MCF 10A (cell line): ENCODE data around the gene APBA2. TPM values are rescaled to one million over a fixed set of nuclear protein-coding genes. Genes with fewer than 3 reads are reported as not detected.

Experiments used
- BruUV-seq: library from RNA; stranded (reverse); fragments of 400-500 nt; replicated peaks from 2 replicates; lab custom pipeline; 2021; lab: Mats Ljungman, UMichigan
- CTCF ChIA-PET: fragments of 300-600 bp; sonication (Branson Sonifier 250); formaldehyde crosslinking; extraction: SDS; loops from one replicate; lab custom pipeline; 2021; ENCODE audit warnings: antibody characterized with exemption, inconsistent platforms; lab: Yijun Ruan, JAX
- POLR2A ChIA-PET: fragments of 300-600, 350-650 bp; sonication (Branson Sonifier 250); formaldehyde crosslinking; extraction: SDS; loops from one replicate; lab custom pipeline; 2020; ENCODE audit warnings: antibody characterized with exemption, inconsistent platforms; lab: Yijun Ruan, JAX
- DNase-seq: peaks from one replicate; pipeline ENCODE4 v3.0.0-alpha.2; 2018; ENCODE audit not compliant: unreplicated experiment
- H3K27ac Mint-ChIP-seq: one replicate; pipeline ENCODE4 v1.8.0; 2022; ENCODE audit warnings: mild to moderate bottlenecking, low read depth, mixed read lengths; ENCODE audit not compliant: unreplicated experiment
- H3K27me3 Mint-ChIP-seq: one replicate; pipeline ENCODE4 v1.8.0; 2022; ENCODE audit warnings: mixed read lengths; ENCODE audit not compliant: insufficient read depth, unreplicated experiment
- H3K36me3 Mint-ChIP-seq: one replicate; pipeline ENCODE4 v1.8.0; 2022; ENCODE audit warnings: mild to moderate bottlenecking, moderate library complexity, mixed read lengths; ENCODE audit not compliant: insufficient read depth, unreplicated experiment
- H3K4me1 Mint-ChIP-seq: one replicate; pipeline ENCODE4 v1.8.0; 2022; ENCODE audit warnings: mixed read lengths; ENCODE audit not compliant: insufficient read depth, unreplicated experiment
- H3K4me3 Mint-ChIP-seq: one replicate; pipeline ENCODE4 v1.8.0; 2022; ENCODE audit warnings: mild to moderate bottlenecking, moderate library complexity, mixed read lengths; ENCODE audit not compliant: unreplicated experiment
- H3K9me3 Mint-ChIP-seq: one replicate; pipeline ENCODE4 v1.8.0; 2022; ENCODE audit warnings: mixed read lengths; ENCODE audit not compliant: unreplicated experiment
- CTCF ChIP-seq: fragments of 200-600 bp; IDR thresholded peaks from one replicate; pipeline ENCODE4 v1.8.0; 2022; ENCODE audit warnings: antibody characterized with exemption, mild to moderate bottlenecking; ENCODE audit not compliant: unreplicated experiment
- intact Hi-C: fragments of 100-400 bp; cut with micrococcal nuclease; formaldehyde crosslinking; loops from 2 replicates; pipeline ENCODE4 v1.14.1; 2022
- total RNA-seq: library from RNA; stranded (reverse); gene quantifications from 2 replicates; pipeline ENCODE4 v1.2.3, GENCODE V29; 2022

Gene APBA2
- total RNA-seq, 1 experiment from 2014 or later = not detected

GRCh38 chr15:29083161-29083560, 197.4 kb downstream of the APBA2 start:
- POLR2A ChIA-PET = no interaction called here
- peaks cover 15% of the 10 kb centered on the region for H3K9me3 Mint-ChIP-seq
- CTCF ChIA-PET = interaction anchor here (1.8 to 3.3 kb wide), 2 partner anchors 8 to 19 kb away, joined by 9 to 20 read pairs; no protein-coding TSS in a partner anchor
- intact Hi-C loops = no loop called here
- H3K27me3 Mint-ChIP-seq = no peaks in the 10 kb centered on the region
- no peaks in the 10 kb centered on the region for H3K36me3 Mint-ChIP-seq
- DNase-seq = no peak
- BruUV-seq = no TSS peak
- no peaks in the 10 kb centered on the region for H3K4me1 Mint-ChIP-seq
- H3K4me3 Mint-ChIP-seq = no peak overlapping the region
- no peak overlapping the region for H3K27ac Mint-ChIP-seq
- TF ChIP-seq CTCF = no peak

GRCh38 chr15:29083858-29084257, 198.1 kb downstream of the APBA2 start:
- intact Hi-C loops = no loop called here

GRCh38 chr15:29086001-29086400, 200.2 kb downstream of the APBA2 start:
- H3K9me3 Mint-ChIP-seq = peaks cover 15% of the 10 kb centered on the region
- no peak for DNase-seq
- H3K36me3 Mint-ChIP-seq = no peaks in the 10 kb centered on the region
- no peak for TF ChIP-seq CTCF
- H3K27ac Mint-ChIP-seq = no peak overlapping the region
- no peaks in the 10 kb centered on the region for H3K4me1 Mint-ChIP-seq
- BruUV-seq = no TSS peak
- H3K27me3 Mint-ChIP-seq = no peaks in the 10 kb centered on the region
- CTCF ChIA-PET = interaction anchor here (0.6 kb wide), 1 partner anchor 16 kb away, joined by 3 read pairs; no protein-coding TSS in a partner anchor
- no peak overlapping the region for H3K4me3 Mint-ChIP-seq
- POLR2A ChIA-PET = no interaction called here
- intact Hi-C loops = no loop called here

More at GRCh38 chr15:29083858-29084257, 198.1 kb downstream of the APBA2 start:
- ChIA-PET CTCF (interaction anchor here (0.7 kb wide), 1 partner anchor 18 kb away, joined by 3 read pairs; no protein-coding TSS in a partner anchor), POLR2A (no interaction called here)
- Mint-ChIP-seq H3K9me3 (peaks cover 15% of the 10 kb centered on the region), H3K36me3 (no peaks in the 10 kb centered on the region), H3K27ac (no peak overlapping the region), H3K27me3 (no peaks in the 10 kb centered on the region), H3K4me1 (no peaks in the 10 kb centered on the region), H3K4me3 (no peak overlapping the region)
- BruUV-seq = no TSS peak
- DNase-seq = no peak
- TF ChIP-seq CTCF = no peak

GRCh38 chr15:29086891-29087290, 201.1 kb downstream of the APBA2 start:
- no peak for DNase-seq
- CTCF ChIA-PET = interaction anchor here (0.6 kb wide), 1 partner anchor 13 kb away, joined by 5 read pairs; no protein-coding TSS in a partner anchor
- Mint-ChIP-seq H3K9me3 (peaks cover 15% of the 10 kb centered on the region), H3K27me3 (no peaks in the 10 kb centered on the region), H3K27ac (no peak overlapping the region), H3K4me3 (no peak overlapping the region), H3K4me1 (no peaks in the 10 kb centered on the region), H3K36me3 (no peaks in the 10 kb centered on the region)
- intact Hi-C loops = no loop called here
- POLR2A ChIA-PET = no interaction called here
- no TSS peak for BruUV-seq
- TF ChIP-seq CTCF = no peak
